WERI-Rb-1 (cell line): ENCODE results near the gene POTEG.
"Not testable (repeated sequence)": the region's sequence is repeated elsewhere in the genome, so short reads cannot be mapped to it uniquely, and the experiment has no call there.

Experiments
- DNase-seq: peaks from one replicate; pipeline ENCODE4 v3.0.0-alpha.2; 2020
- H3K27ac ChIP-seq: fragments of 250-450 bp; sonication (Bioruptor Pico); 2 replicates; pipeline ENCODE4 v1.5.1; 2020; ENCODE audit warnings: mild to moderate bottlenecking, moderate library complexity
- H3K27me3 ChIP-seq: fragments of 250-450 bp; sonication (Bioruptor Pico); 2 replicates; pipeline ENCODE4 v1.5.1; 2021; ENCODE audit warnings: mild to moderate bottlenecking, low read depth, moderate library complexity; ENCODE audit not compliant: insufficient read depth, severe bottlenecking
- H3K36me3 ChIP-seq: fragments of 250-450 bp; sonication (Bioruptor Pico); 2 replicates; pipeline ENCODE4 v1.5.1; 2020; ENCODE audit warnings: mild to moderate bottlenecking, moderate library complexity
- H3K4me3 ChIP-seq: 2 replicates; pipeline ENCODE4 v1.5.1; 2011; ENCODE audit warnings: low read depth, mild to moderate bottlenecking, control low read depth, low read length
- H3K9me3 ChIP-seq: fragments of 250-450 bp; sonication (Bioruptor Pico); 2 replicates; pipeline ENCODE4 v1.5.1; 2021; ENCODE audit warnings: mild to moderate bottlenecking, moderate library complexity; ENCODE audit not compliant: severe bottlenecking

POTEG gene

GRCh38 chr14:19434241-19434640, at the start of gene POTEG:
Gene POTEG (minus strand): TSS chr14:19434341. CDS start chr14:19434289, 52 bp downstream.
- H3K27ac ChIP-seq, H3K27me3 ChIP-seq, DNase-seq, H3K36me3 ChIP-seq, H3K9me3 ChIP-seq, H3K4me3 ChIP-seq: not testable (repeated sequence)

GRCh38 chr14:19482093-19482492, 48.0 kb upstream of the POTEG start:
- H3K9me3 ChIP-seq, H3K4me3 ChIP-seq, H3K27me3 ChIP-seq, H3K27ac ChIP-seq, DNase-seq, H3K36me3 ChIP-seq: not testable (repeated sequence)

- not testable (repeated sequence) for H3K27me3 ChIP-seq, H3K27ac ChIP-seq, H3K36me3 ChIP-seq, H3K4me3 ChIP-seq, DNase-seq, H3K9me3 ChIP-seq
These were observed 47.3 kb upstream of the POTEG start for GRCh38 chr14:19481421-19481820.

GRCh38 chr14:19480491-19480890, 46.4 kb upstream of the POTEG start:
- H3K9me3 ChIP-seq, DNase-seq, H3K27ac ChIP-seq, H3K27me3 ChIP-seq, H3K36me3 ChIP-seq, H3K4me3 ChIP-seq: not testable (repeated sequence)

GRCh38 chr14:19445761-19446160, 11.6 kb upstream of the POTEG start:
- DNase-seq, H3K4me3 ChIP-seq, H3K9me3 ChIP-seq, H3K27ac ChIP-seq, H3K27me3 ChIP-seq, H3K36me3 ChIP-seq: not testable (repeated sequence)

GRCh38 chr14:19439826-19440225, 5.7 kb upstream of the POTEG start:
- H3K27me3 ChIP-seq, H3K9me3 ChIP-seq, DNase-seq, H3K4me3 ChIP-seq, H3K36me3 ChIP-seq, H3K27ac ChIP-seq: not testable (repeated sequence)

- not testable (repeated sequence) for H3K27ac ChIP-seq, H3K27me3 ChIP-seq, H3K4me3 ChIP-seq, DNase-seq, H3K36me3 ChIP-seq, H3K9me3 ChIP-seq
These were observed 5.1 kb upstream of the POTEG start for GRCh38 chr14:19439219-19439618.

- not testable (repeated sequence) for H3K4me3 ChIP-seq, H3K27ac ChIP-seq, H3K36me3 ChIP-seq, H3K27me3 ChIP-seq, H3K9me3 ChIP-seq, DNase-seq
These were observed 2.9 kb upstream of the POTEG start for GRCh38 chr14:19437126-19437443.

- H3K4me3 ChIP-seq, DNase-seq, H3K9me3 ChIP-seq, H3K27me3 ChIP-seq, H3K36me3 ChIP-seq, H3K27ac ChIP-seq: not testable (repeated sequence)
These were observed 2.4 kb upstream of the POTEG start for GRCh38 chr14:19436311-19437125.

GRCh38 chr14:19435852-19436251, 1.7 kb upstream of the POTEG start:
- not testable (repeated sequence) for H3K36me3 ChIP-seq, DNase-seq, H3K4me3 ChIP-seq, H3K9me3 ChIP-seq, H3K27ac ChIP-seq, H3K27me3 ChIP-seq

- not testable (repeated sequence) for H3K27ac ChIP-seq, H3K9me3 ChIP-seq, H3K4me3 ChIP-seq, H3K36me3 ChIP-seq, DNase-seq, H3K27me3 ChIP-seq
These were observed 750 bp upstream of the POTEG start for GRCh38 chr14:19434891-19435290.

- not testable (repeated sequence) for H3K27me3 ChIP-seq, H3K9me3 ChIP-seq, H3K4me3 ChIP-seq, DNase-seq, H3K36me3 ChIP-seq, H3K27ac ChIP-seq
These were observed 376 bp downstream of the POTEG start for GRCh38 chr14:19433765-19434164.

- DNase-seq, H3K27me3 ChIP-seq, H3K36me3 ChIP-seq: not testable (repeated sequence)
These were observed 25.6 kb downstream of the POTEG start for GRCh38 chr14:19408519-19408918.

GRCh38 chr14:19402097-19402496, 32.0 kb downstream of the POTEG start:
- DNase-seq, H3K27me3 ChIP-seq: not testable (repeated sequence)

More at GRCh38 chr14:19408519-19408918, 25.6 kb downstream of the POTEG start:
- not testable (repeated sequence) for H3K4me3 ChIP-seq, H3K9me3 ChIP-seq, H3K27ac ChIP-seq

GRCh38 chr14:19394727-19395126, 39.4 kb downstream of the POTEG start:
- H3K27ac ChIP-seq, DNase-seq, H3K27me3 ChIP-seq, H3K4me3 ChIP-seq, H3K36me3 ChIP-seq, H3K9me3 ChIP-seq: not testable (repeated sequence)

More at GRCh38 chr14:19402097-19402496, 32.0 kb downstream of the POTEG start:
- not testable (repeated sequence) for H3K27ac ChIP-seq, H3K4me3 ChIP-seq, H3K36me3 ChIP-seq, H3K9me3 ChIP-seq
